ENCODE measurements around the gene SH3D19. TPM values are rescaled to one million over a fixed set of nuclear protein-coding genes. Genes with fewer than 3 reads are reported as not detected.

SH3D19 gene
- total RNA-seq, 1 donor from 2014 or later = 23.0 TPM

DNA sequence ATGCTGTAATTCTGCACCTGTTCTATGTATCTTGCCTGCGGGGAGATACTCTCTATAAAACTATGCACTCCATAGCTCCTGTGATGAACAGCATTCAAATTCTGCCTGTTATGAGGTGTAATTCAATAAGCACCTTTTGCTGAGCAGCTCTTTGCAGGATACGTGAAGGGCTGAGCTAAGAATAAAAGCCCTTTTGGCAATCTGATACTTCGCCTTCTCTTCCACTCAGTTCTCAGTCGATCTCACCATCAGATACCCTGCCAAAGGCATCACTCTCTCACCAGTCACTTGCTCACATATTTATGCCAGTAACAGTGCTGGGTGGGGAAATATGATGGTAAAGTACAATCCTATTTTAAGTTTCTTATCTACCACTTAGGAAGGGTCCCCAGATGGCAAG, 158.8 kb downstream of the SH3D19 start:
- Histone ChIP-seq H3K4me3 (ENCODE audit: low read depth, low read length) (no peak overlapping the region), H3K27me3 (ENCODE audit: control insufficient read depth, insufficient read depth, low read length) (no peaks in the 10 kb centered on the region), H3K36me3 (ENCODE audit: control insufficient read depth, insufficient read depth, low read length) (no peaks in the 10 kb centered on the region)
- DNase-seq (ENCODE audit: low read depth) = no peak
- TF ChIP-seq, protein P1, sequence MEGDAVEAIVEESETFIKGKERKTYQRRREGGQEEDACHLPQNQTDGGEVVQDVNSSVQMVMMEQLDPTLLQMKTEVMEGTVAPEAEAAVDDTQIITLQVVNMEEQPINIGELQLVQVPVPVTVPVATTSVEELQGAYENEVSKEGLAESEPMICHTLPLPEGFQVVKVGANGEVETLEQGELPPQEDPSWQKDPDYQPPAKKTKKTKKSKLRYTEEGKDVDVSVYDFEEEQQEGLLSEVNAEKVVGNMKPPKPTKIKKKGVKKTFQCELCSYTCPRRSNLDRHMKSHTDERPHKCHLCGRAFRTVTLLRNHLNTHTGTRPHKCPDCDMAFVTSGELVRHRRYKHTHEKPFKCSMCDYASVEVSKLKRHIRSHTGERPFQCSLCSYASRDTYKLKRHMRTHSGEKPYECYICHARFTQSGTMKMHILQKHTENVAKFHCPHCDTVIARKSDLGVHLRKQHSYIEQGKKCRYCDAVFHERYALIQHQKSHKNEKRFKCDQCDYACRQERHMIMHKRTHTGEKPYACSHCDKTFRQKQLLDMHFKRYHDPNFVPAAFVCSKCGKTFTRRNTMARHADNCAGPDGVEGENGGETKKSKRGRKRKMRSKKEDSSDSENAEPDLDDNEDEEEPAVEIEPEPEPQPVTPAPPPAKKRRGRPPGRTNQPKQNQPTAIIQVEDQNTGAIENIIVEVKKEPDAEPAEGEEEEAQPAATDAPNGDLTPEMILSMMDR (IDR thresholded peaks at IDR 0.05; ENCODE audit: insufficient read depth, low read length, poor library complexity, severe bottlenecking) = no peak

DNA sequence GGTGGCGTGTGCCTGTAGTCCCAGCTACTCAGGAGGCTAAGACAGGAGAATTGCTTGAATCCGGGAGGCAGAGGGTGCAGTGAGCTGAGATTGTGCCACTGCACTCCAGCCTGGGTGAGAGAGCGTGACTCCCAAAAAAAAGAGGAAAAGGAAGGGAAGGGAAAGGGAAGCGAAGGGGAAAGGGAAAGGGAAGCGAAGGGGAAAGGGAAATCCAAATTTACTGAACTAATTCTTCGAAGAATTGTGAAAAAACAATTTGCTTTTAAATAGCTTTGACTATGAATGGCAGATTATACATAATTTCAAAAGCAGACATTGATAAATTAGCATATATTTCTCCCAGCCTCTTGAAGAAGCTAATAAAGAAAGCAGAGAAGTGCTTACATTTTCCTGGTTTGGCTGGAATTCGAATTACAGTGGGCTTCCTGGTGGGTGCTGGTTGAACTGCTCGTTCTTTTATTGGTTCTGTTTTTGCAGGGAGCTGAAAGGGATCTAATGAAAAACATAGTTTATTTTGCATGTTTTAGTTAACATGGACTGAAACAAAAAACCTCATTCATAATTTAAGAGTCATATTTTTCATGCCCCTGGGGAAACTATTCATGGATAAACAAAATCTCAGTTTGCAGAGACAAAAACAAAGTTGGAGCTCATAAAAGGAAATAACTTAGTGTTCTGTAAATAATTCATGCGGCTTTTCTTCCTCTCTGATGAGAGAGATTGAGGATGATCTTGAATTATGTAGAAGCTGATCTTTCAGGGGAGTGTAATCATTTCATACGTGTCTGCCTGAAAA, 160.0 kb downstream of the SH3D19 start:
- no peaks in the 10 kb centered on the region for H3K36me3 ChIP-seq (ENCODE audit: control insufficient read depth, insufficient read depth, low read length)
- no peak for DNase-seq (ENCODE audit: low read depth)
- H3K4me3 ChIP-seq (ENCODE audit: low read depth, low read length) = no peak overlapping the region
- TF ChIP-seq, protein P1 (IDR thresholded peaks at IDR 0.05; ENCODE audit: insufficient read depth, low read length, poor library complexity, severe bottlenecking) = no peak
- H3K27me3 ChIP-seq (ENCODE audit: control insufficient read depth, insufficient read depth, low read length) = no peaks in the 10 kb centered on the region

DNA sequence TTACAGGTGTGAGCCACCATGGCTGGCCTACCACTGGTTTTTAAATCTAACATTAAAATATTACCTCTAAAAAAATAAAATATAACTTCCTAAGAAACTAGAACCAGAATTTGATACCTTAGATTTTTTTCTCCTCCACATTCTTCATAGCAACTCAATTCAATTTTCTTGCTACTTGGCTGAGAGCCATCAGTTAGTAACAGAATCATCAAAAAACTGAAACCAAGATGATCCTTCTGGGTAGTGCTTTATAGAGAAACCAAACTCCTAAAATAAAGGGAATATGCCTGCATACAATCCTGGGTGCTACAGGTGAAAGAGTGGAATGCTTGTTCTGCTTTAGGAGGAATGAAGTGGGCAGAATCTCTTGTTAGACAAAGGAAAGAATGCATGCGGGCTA, 161.6 kb downstream of the SH3D19 start:
- Histone ChIP-seq H3K4me3 (ENCODE audit: low read depth, low read length) (no peak overlapping the region), H3K36me3 (ENCODE audit: control insufficient read depth, insufficient read depth, low read length) (no peaks in the 10 kb centered on the region), H3K27me3 (ENCODE audit: control insufficient read depth, insufficient read depth, low read length) (no peaks in the 10 kb centered on the region)
- DNase-seq (ENCODE audit: low read depth) = no peak
- TF ChIP-seq, protein P1 (IDR thresholded peaks at IDR 0.05; ENCODE audit: insufficient read depth, low read length, poor library complexity, severe bottlenecking) = no peak

DNA sequence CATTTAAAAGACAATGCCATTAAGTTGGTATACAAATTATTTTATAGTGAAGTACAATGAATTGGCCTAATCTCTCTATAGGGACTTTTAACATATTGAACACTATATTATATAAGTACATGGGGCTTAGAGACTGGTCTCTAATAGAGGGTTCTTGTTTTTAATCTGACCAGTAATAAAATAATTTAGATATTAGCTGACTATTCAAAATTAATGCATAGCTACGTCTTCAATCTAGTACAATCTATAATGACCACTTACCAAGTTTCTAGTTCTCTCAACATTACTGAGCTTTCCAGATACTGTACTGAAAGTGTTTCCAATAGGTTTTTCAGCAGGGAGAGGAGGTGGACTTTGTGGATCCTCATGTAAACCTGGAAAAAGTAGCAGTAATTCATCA, 166.4 kb downstream of the SH3D19 start:
- Histone ChIP-seq H3K4me3 (ENCODE audit: low read depth, low read length) (no peak overlapping the region), H3K27me3 (ENCODE audit: control insufficient read depth, insufficient read depth, low read length) (no peaks in the 10 kb centered on the region), H3K36me3 (ENCODE audit: control insufficient read depth, insufficient read depth, low read length) (no peaks in the 10 kb centered on the region)
- TF ChIP-seq, protein P1 (IDR thresholded peaks at IDR 0.05; ENCODE audit: insufficient read depth, low read length, poor library complexity, severe bottlenecking) = no peak
- no peak for DNase-seq (ENCODE audit: low read depth)

DNA sequence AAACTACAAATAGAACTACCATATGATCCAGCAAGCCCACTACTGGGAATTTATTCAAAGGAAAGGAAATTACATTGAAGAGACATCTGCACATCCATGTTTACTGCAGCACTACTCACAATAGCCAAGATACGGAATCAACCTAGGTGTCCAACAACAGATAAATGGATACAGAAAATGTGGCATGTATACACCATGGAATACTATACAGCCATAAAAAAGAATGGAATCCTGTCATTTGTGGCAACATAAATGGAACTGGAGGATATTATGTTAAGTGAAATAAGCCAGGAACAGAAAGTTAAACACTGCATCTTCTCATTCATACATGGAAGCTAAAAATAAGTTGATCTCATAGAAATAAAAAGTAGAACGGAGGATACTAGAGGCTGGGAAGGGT, 167.9 kb downstream of the SH3D19 start:
- DNase-seq (ENCODE audit: low read depth) = no peak
- H3K27me3 ChIP-seq (ENCODE audit: control insufficient read depth, insufficient read depth, low read length) = no peaks in the 10 kb centered on the region
- H3K4me3 ChIP-seq (ENCODE audit: low read depth, low read length) = no peak overlapping the region
- no peaks in the 10 kb centered on the region for H3K36me3 ChIP-seq (ENCODE audit: control insufficient read depth, insufficient read depth, low read length)
- TF ChIP-seq, protein P1 (IDR thresholded peaks at IDR 0.05; ENCODE audit: insufficient read depth, low read length, poor library complexity, severe bottlenecking) = no peak

DNA sequence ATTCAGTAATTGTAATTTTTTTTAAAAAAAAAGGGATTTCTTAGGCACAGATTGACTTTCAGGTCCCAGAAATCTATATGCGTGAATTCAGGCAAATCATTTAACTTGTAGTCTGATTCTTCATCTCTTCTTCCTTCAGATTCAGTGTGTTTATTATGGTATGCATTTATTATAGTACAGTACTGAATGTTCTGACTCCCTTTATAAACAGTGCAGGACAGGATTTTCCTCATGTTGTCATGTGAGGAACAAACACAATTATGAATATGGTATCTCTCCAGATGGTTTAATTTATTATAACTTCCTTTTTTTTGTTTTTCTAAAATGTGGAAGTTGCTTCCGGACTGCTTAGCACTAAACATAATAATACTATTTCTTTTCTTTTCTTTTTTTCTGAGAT, 171.8 kb downstream of the SH3D19 start:
- TF ChIP-seq, protein P1 (IDR thresholded peaks at IDR 0.05; ENCODE audit: insufficient read depth, low read length, poor library complexity, severe bottlenecking) = no peak
- no peaks in the 10 kb centered on the region for H3K36me3 ChIP-seq (ENCODE audit: control insufficient read depth, insufficient read depth, low read length)

More for the DNA sequence above, 171.8 kb downstream of the SH3D19 start:
- DNase-seq (ENCODE audit: low read depth) = no peak
- H3K27me3 ChIP-seq (ENCODE audit: control insufficient read depth, insufficient read depth, low read length) = no peaks in the 10 kb centered on the region
- H3K4me3 ChIP-seq (ENCODE audit: low read depth, low read length) = no peak overlapping the region

Measured in kidney epithelial cell (primary cell).